IMR-90 (cell line): ENCODE data around the gene UGT1A10. TPM values are rescaled to one million over a fixed set of nuclear protein-coding genes. Genes with fewer than 3 reads are reported as not detected.

Experiments used
- ATAC-seq: fragments of 200-7000 bp; cut with Tn5 transposase; 2 replicates; pipeline ENCODE4 v1.9.1; 2020; ENCODE audit warnings: low read depth, mild to moderate bottlenecking, moderate library complexity
- BruUV-seq: library from RNA; stranded (reverse); fragments of 400-500 nt; replicated peaks from 2 replicates; lab custom pipeline; 2021; lab: Mats Ljungman, UMichigan
- CTCF ChIA-PET: fragments of 300-600 bp; formaldehyde crosslinking; extraction: SDS; loops from one replicate; lab custom pipeline; 2021; ENCODE audit warnings: antibody characterized with exemption; lab: Yijun Ruan, JAX
- POLR2A ChIA-PET: fragments of 300-600 bp; sonication (Branson Sonifier 250); formaldehyde crosslinking; loops from one replicate; lab custom pipeline; 2022; ENCODE audit warnings: antibody characterized with exemption; ENCODE audit not compliant: unreplicated experiment; lab: Charles Lee
- DNase-seq: peaks from one replicate; pipeline ENCODE4 v3.0.0; 2013
- H2AFZ ChIP-seq: replicated peaks from 2 replicates; pipeline ENCODE3; 2013; ENCODE audit warnings: low read length, mild to moderate bottlenecking; ENCODE audit not compliant: poor library complexity
- H2AK5ac ChIP-seq: 2 replicates; pipeline ENCODE4 v1.6.1; 2013; ENCODE audit warnings: low read depth, low read length, inconsistent platforms
- H2AK9ac ChIP-seq: replicated peaks from 2 replicates; pipeline ENCODE3; 2013; ENCODE audit warnings: mild to moderate bottlenecking, low read depth, low read length, moderate library complexity; ENCODE audit not compliant: poor library complexity
- H2BK120ac ChIP-seq: 2 replicates; pipeline ENCODE4 v1.6.1; 2013; ENCODE audit warnings: low read depth, low read length, inconsistent platforms
- H2BK15ac ChIP-seq: 3 replicates; pipeline ENCODE4 v1.6.1; 2013; ENCODE audit warnings: low read depth, low read length, inconsistent platforms
- H2BK20ac ChIP-seq: 2 replicates; pipeline ENCODE4 v1.6.1; 2013; ENCODE audit warnings: low read depth, mild to moderate bottlenecking, inconsistent platforms, low read length, moderate library complexity
- H2BK5ac ChIP-seq: 2 replicates; pipeline ENCODE4 v1.6.1; 2013; ENCODE audit warnings: mild to moderate bottlenecking, low read depth, low read length, inconsistent platforms; ENCODE audit not compliant: poor library complexity, severe bottlenecking
- H3K14ac ChIP-seq: replicated peaks from 2 replicates; pipeline ENCODE4 v1.6.1; 2013; ENCODE audit warnings: low read depth, low read length, inconsistent platforms
- H3K18ac ChIP-seq: 2 replicates; pipeline ENCODE4 v1.6.1; 2013; ENCODE audit warnings: low read depth, low read length, control low read depth
- H3K23ac ChIP-seq: 2 replicates; pipeline ENCODE4 v1.6.1; 2013; ENCODE audit warnings: low read depth, low read length, inconsistent platforms
- H3K27ac ChIP-seq: 2 replicates; pipeline ENCODE4 v1.5.1; 2013; ENCODE audit warnings: mild to moderate bottlenecking, control low read depth, low read length; ENCODE audit not compliant: insufficient read depth
- H3K27me3 ChIP-seq: 2 replicates; pipeline ENCODE4 v1.6.1; 2013; ENCODE audit warnings: low read length; ENCODE audit not compliant: control insufficient read depth, insufficient read depth
- H3K36me3 ChIP-seq: 2 replicates; pipeline ENCODE4 v1.6.1; 2013; ENCODE audit warnings: low read length, mixed read lengths; ENCODE audit not compliant: control insufficient read depth, insufficient read depth
- H3K4ac ChIP-seq: 2 replicates; pipeline ENCODE4 v1.6.1; 2013; ENCODE audit warnings: low read depth, low read length, inconsistent platforms
- H3K4me1 ChIP-seq: 2 replicates; pipeline ENCODE4 v1.6.1; 2013; ENCODE audit warnings: low read length, mixed read lengths; ENCODE audit not compliant: control insufficient read depth, insufficient read depth
- H3K4me2 ChIP-seq: 2 replicates; pipeline ENCODE4 v1.6.1; 2013; ENCODE audit warnings: low read depth, mild to moderate bottlenecking, control low read depth, low read length, moderate library complexity
- H3K4me3 ChIP-seq: 2 replicates; pipeline ENCODE4 v1.5.1; 2013; ENCODE audit warnings: low read depth, mild to moderate bottlenecking, control low read depth, low read length, moderate library complexity; ENCODE audit not compliant: insufficient read depth
- H3K56ac ChIP-seq: 2 replicates; pipeline ENCODE4 v1.6.1; 2013; ENCODE audit warnings: low read length, inconsistent platforms; ENCODE audit not compliant: insufficient read depth; ENCODE audit errors: extremely low read depth
- H3K79me1 ChIP-seq, 2 experiments: 2 replicates each; pipeline ENCODE4 v1.6.1; 2013; ENCODE audit warnings: low read length in 2 of 2, inconsistent platforms in 1 of 2, low read depth in 1 of 2
- H3K9ac ChIP-seq: 2 replicates; pipeline ENCODE4 v1.6.1; 2013; ENCODE audit warnings: low read depth, low read length, control low read depth
- H3K9me1 ChIP-seq: 2 replicates; pipeline ENCODE4 v1.6.1; 2013; ENCODE audit warnings: low read length, inconsistent platforms; ENCODE audit not compliant: insufficient read depth
- H3K9me3 ChIP-seq: 2 replicates; pipeline ENCODE4 v1.6.1; 2013; ENCODE audit warnings: low read length; ENCODE audit not compliant: control insufficient read depth, insufficient read depth
- H4K20me1 ChIP-seq: 2 replicates; pipeline ENCODE4 v1.6.1; 2013; ENCODE audit warnings: low read length, inconsistent platforms; ENCODE audit not compliant: insufficient read depth
- H4K5ac ChIP-seq: 2 replicates; pipeline ENCODE4 v1.6.1; 2013; ENCODE audit warnings: mild to moderate bottlenecking, low read depth, low read length, control low read depth
- H4K8ac ChIP-seq, 2 experiments: 2 replicates each; pipeline ENCODE4 v1.6.1; 2013; ENCODE audit warnings: low read depth in 2 of 2, low read length in 2 of 2, control low read depth in 1 of 2, inconsistent platforms in 1 of 2
- H4K91ac ChIP-seq: 2 replicates; pipeline ENCODE4 v1.6.1; 2013; ENCODE audit warnings: low read depth, low read length, inconsistent platforms; ENCODE audit not compliant: insufficient read depth
- CHD1 ChIP-seq: IDR thresholded peaks from 2 replicates; pipeline ENCODE4 v1.6.1; 2012; ENCODE audit warnings: low read depth, low read length, improper control_type of control experiment
- FOS ChIP-seq: fragments of 150-350 bp; IDR thresholded peaks from 2 replicates; pipeline ENCODE4 v1.6.1; 2016; ENCODE audit warnings: low read depth, low read length
- MAZ ChIP-seq: IDR thresholded peaks from 2 replicates; pipeline ENCODE4 v1.6.1; 2012; ENCODE audit warnings: low read depth, mild to moderate bottlenecking, low read length, improper control_type of control experiment, moderate library complexity, borderline replicate concordance
- NFE2L2 ChIP-seq: fragments of 150-350 bp; IDR thresholded peaks from 2 replicates; pipeline ENCODE4 v1.6.1; 2016; ENCODE audit warnings: low read depth, mild to moderate bottlenecking, low read length
- POLR2A ChIP-seq: IDR thresholded peaks from 2 replicates; pipeline ENCODE4 v1.6.1; 2012; ENCODE audit warnings: mild to moderate bottlenecking, low read depth, low read length
- RCOR1 ChIP-seq: IDR thresholded peaks from 2 replicates; pipeline ENCODE4 v1.6.1; 2012; ENCODE audit warnings: mild to moderate bottlenecking, low read length, improper control_type of control experiment; ENCODE audit not compliant: insufficient replicate concordance
- WGBS, 2 experiments: methylation state at CpG; one replicate each; pipeline versions ENCODE4 v1.1.5 to v1.1.7; 2013; ENCODE audit warnings: missing lambda C conversion rate in 2 of 2; ENCODE audit not compliant: insufficient read length in 1 of 2; ENCODE audit errors: extremely low coverage in 2 of 2; 5-methylcytosine and 5-hydroxymethylcytosine counted together
- dilution Hi-C: fragments of 300-500 bp; cut with HindIII; formaldehyde crosslinking; loops from one replicate; pipeline ENCODE4 v1.14.3; 2018; ENCODE audit warnings: low sequenced_read_pairs; ENCODE audit not compliant: unreplicated experiment
- in situ Hi-C: fragments of 300-500 bp; cut with MboI; formaldehyde crosslinking; loops from 3 replicates; pipeline ENCODE4 v1.14.3; 2019; ENCODE audit warnings: low sequenced_read_pairs, inconsistent platforms, mixed read lengths
- intact Hi-C: fragments of 100-400 bp; cut with micrococcal nuclease; formaldehyde crosslinking; loops from 2 replicates; pipeline ENCODE4 v1.10.0; 2022
- polyA plus RNA-seq, 3 experiments: library from polyadenylated mRNA; depleted of rRNA; stranded (reverse); fragments of >200 nt; gene quantifications; 2 replicates each; pipeline ENCODE4 v1.2.3, GENCODE V29; 2012; ENCODE audit warnings: low replicate concordance in 1 of 3
- total RNA-seq: library from RNA; depleted of rRNA; stranded (reverse); fragments of >200 nt; gene quantifications from 2 replicates; pipeline ENCODE4 v1.2.3, GENCODE V29; 2012
- TF ChIP-seq, protein P1 (sequence below): fragments of 150-350 bp; IDR thresholded peaks from 2 replicates; pipeline ENCODE4 v1.6.1; 2016; ENCODE audit warnings: low read depth, mild to moderate bottlenecking, low read length, moderate library complexity, borderline replicate concordance

Gene UGT1A10
- total and polyA plus RNA-seq, 2 of the 4 experiments (the other 2 are of a cell fraction) = not detected

DNA sequence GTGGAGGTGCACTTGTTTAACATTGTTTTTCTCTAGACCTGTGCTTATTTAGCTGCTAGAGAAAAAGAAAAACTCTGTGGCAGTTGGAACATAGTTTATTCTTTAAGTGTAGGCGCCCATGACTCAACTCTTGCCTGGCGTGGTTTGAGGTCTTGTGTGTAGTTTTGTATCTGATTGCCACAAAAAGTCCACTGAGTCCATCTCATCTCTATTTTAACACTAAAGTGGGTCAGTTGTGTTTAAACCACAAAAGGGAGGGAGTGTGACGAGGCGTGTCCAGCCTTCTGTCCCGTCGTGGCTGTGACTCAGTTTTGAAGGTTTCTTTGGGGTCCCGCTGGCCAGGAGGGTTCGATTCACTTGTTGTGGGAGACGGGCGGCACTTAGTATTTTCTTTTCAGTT lies 20.2 kb downstream of the UGT1A10 start:
- in situ Hi-C loops (no loop called here), dilution Hi-C loops (no loop called here), intact Hi-C loops (no loop called here)
- Histone ChIP-seq H3K56ac (no peak overlapping the region), H3K9me3 (no peaks in the 10 kb centered on the region), H4K91ac (no peak overlapping the region), H3K27me3 (peaks cover 3% of the 10 kb centered on the region; the same call in 1 of the 2 replicates), H3K4me3 (no peak overlapping the region), H4K5ac (no peak overlapping the region), H3K23ac (no peak overlapping the region), H3K18ac (no peak overlapping the region), H2AK9ac (no peak overlapping the region), H2BK15ac (no peak overlapping the region), H3K4me1 (no peaks in the 10 kb centered on the region), H2BK5ac (no peak overlapping the region), H3K9me1 (no peaks in the 10 kb centered on the region), H3K14ac (no peak overlapping the region), H3K9ac (no peak overlapping the region), H3K4ac (no peak overlapping the region), H3K27ac (no peak overlapping the region), H3K79me1 (no peaks in the 10 kb centered on the region), H2AK5ac (no peak overlapping the region), H3K36me3 (no peaks in the 10 kb centered on the region), H3K4me2 (no peak overlapping the region), H4K20me1 (no peaks in the 10 kb centered on the region), H2BK20ac (no peak overlapping the region), H4K8ac (no peak overlapping the region), H2AFZ (no peak overlapping the region), H2BK120ac (no peak overlapping the region)
- BruUV-seq = no TSS peak
- DNase-seq = no peak
- ChIA-PET POLR2A (no interaction called here), CTCF (no interaction called here)
- WGBS, 2 experiments = no CpG with 5 or more reads among the region's 10 CpGs
- TF ChIP-seq RCOR1 (no peak), FOS (no peak), CHD1 (no peak), NFE2L2 (no peak), POLR2A (no peak), MAZ (no peak)
- TF ChIP-seq, protein P1, sequence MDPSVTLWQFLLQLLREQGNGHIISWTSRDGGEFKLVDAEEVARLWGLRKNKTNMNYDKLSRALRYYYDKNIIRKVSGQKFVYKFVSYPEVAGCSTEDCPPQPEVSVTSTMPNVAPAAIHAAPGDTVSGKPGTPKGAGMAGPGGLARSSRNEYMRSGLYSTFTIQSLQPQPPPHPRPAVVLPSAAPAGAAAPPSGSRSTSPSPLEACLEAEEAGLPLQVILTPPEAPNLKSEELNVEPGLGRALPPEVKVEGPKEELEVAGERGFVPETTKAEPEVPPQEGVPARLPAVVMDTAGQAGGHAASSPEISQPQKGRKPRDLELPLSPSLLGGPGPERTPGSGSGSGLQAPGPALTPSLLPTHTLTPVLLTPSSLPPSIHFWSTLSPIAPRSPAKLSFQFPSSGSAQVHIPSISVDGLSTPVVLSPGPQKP = no peak
- no peak for ATAC-seq
